Esophagus squamous epithelium (tissue), 5 donors: Measurements from ENCODE around the gene ATG4B. TPM values are rescaled to one million over a fixed set of nuclear protein-coding genes. Genes with fewer than 3 reads are reported as not detected.

Experiments
- DNase-seq: peaks from one replicate; lab custom pipeline; 2025; lab: John Stamatoyannopoulos, UW
- H3K27ac ChIP-seq, 4 donors: fragments of 200-600 bp; sonication (generic); one replicate each; pipeline ENCODE4 v1.5.1; 2016 to 2019; ENCODE audit warnings: mild to moderate bottlenecking in 1 of 4
- H3K27me3 ChIP-seq, 4 donors: fragments of 200-600 bp; sonication (generic); 1 replicate in 3 of 4; 2 replicates in 1 of 4; pipeline versions ENCODE4 v1.5.1 to v1.6.0; 2017 to 2021; ENCODE audit warnings: antibody characterized with exemption in 1 of 4
- H3K36me3 ChIP-seq, 3 donors: fragments of 200-600 bp; sonication (generic); one replicate each; pipeline ENCODE4 v1.5.1; 2016 to 2019
- H3K4me1 ChIP-seq, 3 donors: fragments of 200-600 bp; sonication (generic); one replicate each; pipeline ENCODE4 v1.5.1; 2017 to 2019
- H3K4me3 ChIP-seq, 4 donors: fragments of 200-600 bp; sonication (generic); 1 replicate in 3 of 4; 2 replicates in 1 of 4; pipeline ENCODE4 v1.5.1; 2016 to 2019; ENCODE audit warnings: mild to moderate bottlenecking in 2 of 4, moderate library complexity in 1 of 4
- H3K9me3 ChIP-seq, 3 donors: fragments of 200-600 bp; sonication (generic); one replicate each; pipeline ENCODE4 v1.5.1; 2016 to 2019
- CTCF ChIP-seq, 6 experiments: fragments of 450-650 bp in 4 of 6; fragments of 200-600 bp in 2 of 6; sonication (generic) in 2 of 6; IDR thresholded peaks; one replicate each; pipeline ENCODE4 v1.5.1; 2016 to 2019; ENCODE audit warnings: antibody characterized with exemption in 6 of 6, mild to moderate bottlenecking in 4 of 6, moderate library complexity in 4 of 6
- POLR2A ChIP-seq, 4 donors: fragments of 450-650 bp; IDR thresholded peaks; one replicate each; pipeline ENCODE4 v1.6.1; 2017; ENCODE audit warnings: antibody characterized with exemption in 4 of 4, mild to moderate bottlenecking in 4 of 4, moderate library complexity in 3 of 4
- WGBS, 2 donors: methylation state at CpG; one replicate each; pipeline ENCODE4 v1.1.5; 2018; 5-methylcytosine and 5-hydroxymethylcytosine counted together
- intact Hi-C: fragments of 100-400 bp; cut with DNase I; formaldehyde crosslinking; loops from one replicate; pipeline ENCODE4 v1.15.0; 2022
- total RNA-seq, 4 donors: library from RNA; depleted of rRNA; stranded (reverse); fragments of >200 nt; gene quantifications; one replicate each; pipeline ENCODE4 v1.1.0, GENCODE V29; 2016
- donor health status: DM: yes; HTN: yes; CAD: no.

ATG4B gene
- total RNA-seq, 4 donors from 2014 or later: 33.0 to 60.9 (median 45.6) TPM

GRCh38 chr2:241673797-241674725 lies 36.6 kb downstream of the ATG4B start:
- Histone ChIP-seq H3K36me3 (peaks cover 14 to 99% (median 25%) of the 10 kb centered on the region in 3 donors), H3K27me3 (no peaks in the 10 kb centered on the region), H3K4me1 (no peaks in the 10 kb centered on the region), H3K9me3 (no peaks in the 10 kb centered on the region), H3K4me3 (no peak overlapping the region), H3K27ac (no peak overlapping the region)
- DNase-seq: no peak
- no peak for TF ChIP-seq CTCF (IDR thresholded peaks at IDR 0.05)
- no peak for TF ChIP-seq POLR2A (IDR thresholded peaks at IDR 0.05)
- intact Hi-C loops: no loop called here
- 69 to 74% methylated on average over 11 to 18 of the region's 21 CpGs for WGBS, 2 donors

- no peak overlapping the region for H3K4me3 ChIP-seq
- intact Hi-C loops: no loop called here
- H3K27me3 ChIP-seq: no peaks in the 10 kb centered on the region
- no peaks in the 10 kb centered on the region for H3K9me3 ChIP-seq
- no peak for DNase-seq
- peaks cover 14 to 98% (median 17%) of the 10 kb centered on the region in 3 donors for H3K36me3 ChIP-seq
- 71 to 92% methylated on average over 2 to 3 of the region's 17 CpGs for WGBS, 2 donors
- H3K4me1 ChIP-seq: peaks cover 0 to 2% (median 0%) of the 10 kb centered on the region in 3 donors
- TF ChIP-seq POLR2A (IDR thresholded peaks at IDR 0.05): no peak
- no peak for TF ChIP-seq CTCF (IDR thresholded peaks at IDR 0.05)
- H3K27ac ChIP-seq: no peak overlapping the region
These were observed 38.4 kb downstream of the ATG4B start for GRCh38 chr2:241675885-241676284.

- no peak overlapping the region for H3K27ac ChIP-seq
- no peak overlapping the region for H3K4me3 ChIP-seq
- H3K9me3 ChIP-seq: no peaks in the 10 kb centered on the region
- H3K27me3 ChIP-seq: no peaks in the 10 kb centered on the region
- 72 to 90% methylated on average over 2 to 6 of the region's 17 CpGs for WGBS, 2 donors
- DNase-seq: no peak
- peaks cover 11 to 98% (median 14%) of the 10 kb centered on the region in 3 donors for H3K36me3 ChIP-seq
- intact Hi-C loops: no loop called here
- peaks cover 0 to 9% (median 0%) of the 10 kb centered on the region in 3 donors for H3K4me1 ChIP-seq
- no peak for TF ChIP-seq CTCF (IDR thresholded peaks at IDR 0.05)
- no peak for TF ChIP-seq POLR2A (IDR thresholded peaks at IDR 0.05)
These were observed 39.2 kb downstream of the ATG4B start for GRCh38 chr2:241676665-241677064.

- 100% methylated on average over 1 of the region's 24 CpGs; no CpG with 5 or more reads in 1 of the 2 donors for WGBS, 2 donors
- peaks cover 0 to 9% (median 0%) of the 10 kb centered on the region in 3 donors for H3K4me1 ChIP-seq
- H3K9me3 ChIP-seq: no peaks in the 10 kb centered on the region
- H3K36me3 ChIP-seq: peaks cover 6 to 98% (median 10%) of the 10 kb centered on the region in 3 donors
- no peak overlapping the region for H3K27ac ChIP-seq
- intact Hi-C loops: no loop called here
- no peaks in the 10 kb centered on the region for H3K27me3 ChIP-seq
- H3K4me3 ChIP-seq: no peak overlapping the region
- no peak for DNase-seq
- TF ChIP-seq CTCF (IDR thresholded peaks at IDR 0.05) (no peak), POLR2A (IDR thresholded peaks at IDR 0.05) (no peak)
These were observed 39.9 kb downstream of the ATG4B start for GRCh38 chr2:241677392-241677791.

- no peak overlapping the region for H3K27ac ChIP-seq
- no peak for DNase-seq
- intact Hi-C loops: no loop called here
These were observed 40.8 kb downstream of the ATG4B start for GRCh38 chr2:241678307-241678706.

More at GRCh38 chr2:241678307-241678706, 40.8 kb downstream of the ATG4B start:
- WGBS, 2 donors: 77 to 82% methylated on average over 14 to 18 of the region's 18 CpGs
- Histone ChIP-seq H3K4me3 (no peak overlapping the region), H3K36me3 (peaks cover 4 to 93% (median 5%) of the 10 kb centered on the region in 3 donors), H3K9me3 (no peaks in the 10 kb centered on the region), H3K27me3 (no peaks in the 10 kb centered on the region), H3K4me1 (peaks cover 0 to 9% (median 0%) of the 10 kb centered on the region in 3 donors)
- TF ChIP-seq CTCF (IDR thresholded peaks at IDR 0.05): no peak
- no peak for TF ChIP-seq POLR2A (IDR thresholded peaks at IDR 0.05)
